Coronary artery (tissue), 2 donors: Measurements from ENCODE around the gene BCL2.
A peak's percentile ranks its signal among the peaks of the same experiment; 100 is the strongest.

Experiments used
- DNase-seq: peaks from one replicate; pipeline ENCODE4 v3.0.0-alpha.2; 2017; ENCODE audit warnings: low spot score
- H3K27ac ChIP-seq, 2 donors: fragments of 200-600 bp; sonication (generic); one replicate each; pipeline ENCODE4 v1.5.1; 2016 to 2019
- H3K4me3 ChIP-seq: fragments of 200-600 bp; sonication (generic); 2 replicates; pipeline ENCODE4 v1.5.1; 2016; ENCODE audit warnings: mild to moderate bottlenecking, moderate library complexity
- TF ChIP-seq, protein P1 (sequence below): fragments of 200-600 bp; sonication (generic); IDR thresholded peaks from one replicate; pipeline ENCODE4 v1.5.1; 2019; ENCODE audit warnings: antibody characterized with exemption

BCL2 gene

DNA sequence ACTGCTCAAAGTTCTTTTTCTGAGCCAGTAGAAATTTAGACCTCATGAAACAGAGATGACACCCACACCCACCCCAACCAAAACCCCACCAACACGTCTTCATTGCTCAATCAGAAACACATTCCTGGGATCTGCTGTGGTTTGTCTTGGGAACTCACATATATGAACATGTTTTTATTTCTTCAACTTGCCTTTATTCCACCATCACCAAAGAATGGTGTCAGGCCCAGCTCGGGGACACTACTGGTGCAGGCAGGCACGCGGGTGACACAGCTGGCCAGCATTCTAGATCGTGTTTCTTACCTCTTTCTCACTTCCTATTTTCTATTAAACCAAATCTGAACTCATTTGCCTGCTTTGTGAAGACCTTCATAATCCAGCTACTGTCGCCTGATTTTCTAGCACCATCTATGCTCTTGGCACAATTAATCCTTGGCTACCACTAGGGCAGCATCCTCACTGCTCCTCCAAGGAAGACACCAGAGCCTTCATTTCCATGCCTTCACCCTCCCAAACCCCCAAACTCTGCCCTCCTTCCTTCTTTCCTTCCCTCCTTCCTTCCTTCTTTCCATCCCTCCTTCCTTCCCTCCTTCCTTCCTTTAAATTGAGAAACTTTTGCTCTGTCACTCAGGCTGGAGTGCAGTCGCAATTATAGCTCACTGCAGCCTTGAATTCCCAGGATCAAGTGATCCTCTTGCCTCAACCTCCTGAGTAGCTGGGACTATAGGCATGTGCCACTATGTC is 157.1 kb downstream of the BCL2 start:
- DNase-seq: no peak
- H3K4me3 ChIP-seq: no peak overlapping the region

DNA sequence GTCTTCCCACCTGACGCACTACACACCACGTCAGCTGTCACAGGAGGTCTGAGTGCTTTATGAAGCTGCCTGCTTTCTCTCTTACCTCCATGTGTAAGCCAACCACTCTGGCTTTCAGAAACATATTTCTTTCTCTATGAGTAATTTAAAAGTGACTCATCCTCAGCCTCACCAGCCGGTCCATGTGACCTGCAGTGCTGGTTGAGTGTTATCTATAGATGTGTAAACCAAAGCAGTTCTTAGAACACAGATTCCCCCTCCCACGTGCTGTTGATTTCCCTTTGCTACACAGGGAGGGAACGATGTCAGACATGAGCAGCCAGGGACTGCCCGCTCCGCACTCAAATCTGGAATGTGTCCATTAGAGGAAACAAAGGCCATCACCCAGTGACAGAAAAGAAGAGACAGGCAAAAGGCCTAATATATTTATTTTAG is 157.8 kb downstream of the BCL2 start:
- peak overlapping the region; percentile 70 to 78 for H3K27ac ChIP-seq
- peak; percentile 87 for DNase-seq
- TF ChIP-seq, protein P1, sequence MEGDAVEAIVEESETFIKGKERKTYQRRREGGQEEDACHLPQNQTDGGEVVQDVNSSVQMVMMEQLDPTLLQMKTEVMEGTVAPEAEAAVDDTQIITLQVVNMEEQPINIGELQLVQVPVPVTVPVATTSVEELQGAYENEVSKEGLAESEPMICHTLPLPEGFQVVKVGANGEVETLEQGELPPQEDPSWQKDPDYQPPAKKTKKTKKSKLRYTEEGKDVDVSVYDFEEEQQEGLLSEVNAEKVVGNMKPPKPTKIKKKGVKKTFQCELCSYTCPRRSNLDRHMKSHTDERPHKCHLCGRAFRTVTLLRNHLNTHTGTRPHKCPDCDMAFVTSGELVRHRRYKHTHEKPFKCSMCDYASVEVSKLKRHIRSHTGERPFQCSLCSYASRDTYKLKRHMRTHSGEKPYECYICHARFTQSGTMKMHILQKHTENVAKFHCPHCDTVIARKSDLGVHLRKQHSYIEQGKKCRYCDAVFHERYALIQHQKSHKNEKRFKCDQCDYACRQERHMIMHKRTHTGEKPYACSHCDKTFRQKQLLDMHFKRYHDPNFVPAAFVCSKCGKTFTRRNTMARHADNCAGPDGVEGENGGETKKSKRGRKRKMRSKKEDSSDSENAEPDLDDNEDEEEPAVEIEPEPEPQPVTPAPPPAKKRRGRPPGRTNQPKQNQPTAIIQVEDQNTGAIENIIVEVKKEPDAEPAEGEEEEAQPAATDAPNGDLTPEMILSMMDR: no peak
- H3K4me3 ChIP-seq: no peak overlapping the region

More for the DNA sequence above, 157.1 kb downstream of the BCL2 start:
- peak overlapping the region; percentile 70 to 78 for H3K27ac ChIP-seq
- TF ChIP-seq, protein P1: no peak

GRCh38 chr18:63161032-63161760 is 158.4 kb downstream of the BCL2 start:
- no peak for DNase-seq
- TF ChIP-seq, protein P1: no peak
- H3K27ac ChIP-seq: peak overlapping the region; percentile 70 to 78
- no peak overlapping the region for H3K4me3 ChIP-seq

GRCh38 chr18:63160172-63160995 is 159.2 kb downstream of the BCL2 start:
- TF ChIP-seq, protein P1: no peak
- Histone ChIP-seq H3K4me3 (no peak overlapping the region), H3K27ac (peak overlapping the region; percentile 70 to 78)
- no peak for DNase-seq

DNA sequence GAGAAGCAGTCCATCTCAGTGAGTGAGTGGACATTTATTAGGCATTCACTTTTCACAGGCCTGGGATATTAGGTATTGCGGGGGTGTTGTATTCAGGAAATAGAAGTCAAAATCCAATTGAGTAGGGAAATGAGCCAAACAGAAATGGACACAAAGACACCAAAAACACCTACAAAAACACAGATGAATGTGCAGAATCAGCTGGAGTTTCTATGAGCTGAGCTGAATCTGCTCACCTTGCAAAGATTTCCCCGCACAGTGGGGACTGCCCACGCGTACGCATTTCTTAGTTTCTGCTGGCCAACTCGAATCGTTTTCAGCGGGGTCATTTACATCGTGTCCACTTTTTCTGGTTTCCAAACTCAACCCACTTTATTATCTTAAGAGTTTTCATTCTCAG is 160.0 kb downstream of the BCL2 start:
- H3K27ac ChIP-seq: peak overlapping the region; percentile 70 to 78
- TF ChIP-seq, protein P1: no peak

DNA sequence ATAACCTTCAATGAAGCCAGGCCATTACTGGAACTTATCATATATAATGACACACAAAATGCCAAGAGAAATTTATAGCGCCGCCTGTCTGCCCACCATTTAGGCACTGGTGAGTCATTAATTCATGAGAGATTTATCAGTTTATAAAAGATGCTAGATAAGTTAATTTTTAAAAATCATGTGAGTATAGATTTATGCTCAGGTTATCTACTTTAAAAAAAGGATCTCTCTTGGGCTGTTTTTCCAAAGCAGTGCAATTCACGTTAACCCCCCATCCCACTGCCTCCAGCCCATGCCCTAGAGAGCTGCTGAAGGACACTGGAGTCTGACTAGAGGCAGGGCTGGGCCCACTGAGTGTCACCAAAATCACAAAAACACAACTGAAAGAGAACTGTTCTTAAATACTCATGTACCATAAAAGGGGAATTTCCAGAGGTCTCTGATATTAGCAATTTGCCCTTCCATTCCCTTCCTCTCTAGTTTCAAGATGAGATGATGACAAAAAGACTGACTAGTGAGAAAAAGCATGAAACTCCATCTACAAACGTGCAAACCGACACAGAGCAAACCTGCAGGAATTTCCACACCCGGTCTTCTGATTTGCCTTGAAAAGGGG is 160.8 kb downstream of the BCL2 start:
- Histone ChIP-seq H3K27ac (peak overlapping the region; percentile 70 to 78), H3K4me3 (no peak overlapping the region)
- no peak for DNase-seq
- TF ChIP-seq, protein P1: no peak

More for the DNA sequence above, 160.0 kb downstream of the BCL2 start:
- DNase-seq: no peak
- H3K4me3 ChIP-seq: no peak overlapping the region
